ENCODE data around the gene IFT20. TPM values are rescaled to one million over a fixed set of nuclear protein-coding genes. Genes with fewer than 3 reads are reported as not detected.
A peak's percentile ranks its signal among the peaks of the same experiment; 100 is the strongest.

IFT20 gene
- total RNA-seq, 2 donors from 2014 or later: 45.2 to 55.0 TPM

- H3K27me3 ChIP-seq (replicated peaks; ENCODE audit: insufficient read depth): no peaks in the 10 kb centered on the region
- no peaks in the 10 kb centered on the region for H3K9me3 ChIP-seq
- H3K4me1 ChIP-seq (replicated peaks): no peaks in the 10 kb centered on the region
- WGBS: 93% methylated on average over 9 of the region's 9 CpGs
- H3K27ac ChIP-seq: no peak overlapping the region
- no peak for TF ChIP-seq POLR2AphosphoS5 (IDR thresholded peaks at IDR 0.05)
- no peak for TF ChIP-seq POLR2A (IDR thresholded peaks at IDR 0.05)
- TF ChIP-seq CTCF (IDR thresholded peaks at IDR 0.05): no peak
- DNase-seq (ENCODE audit: low spot score): no peak
- intact Hi-C loops (cut with DNase I): no loop called here
- H3K36me3 ChIP-seq: peaks cover 0 to 12% of the 10 kb centered on the region in 2 donors
- no peak overlapping the region for H3K4me3 ChIP-seq
These were observed 8.2 kb downstream of the IFT20 start for GRCh38 chr17:28327031-28327607.

- no peak overlapping the region for H3K4me3 ChIP-seq
- no peak overlapping the region for H3K27ac ChIP-seq
- 58% methylated on average over 7 of the region's 7 CpGs for WGBS
- peaks cover 0 to 7% of the 10 kb centered on the region in 2 donors for H3K36me3 ChIP-seq
- peak; percentile 50 for DNase-seq (ENCODE audit: low spot score)
- no peaks in the 10 kb centered on the region for H3K27me3 ChIP-seq (replicated peaks; ENCODE audit: insufficient read depth)
- H3K4me1 ChIP-seq (replicated peaks): no peaks in the 10 kb centered on the region
- H3K9me3 ChIP-seq: no peaks in the 10 kb centered on the region
- intact Hi-C loops (cut with DNase I): no loop called here
- TF ChIP-seq POLR2AphosphoS5 (IDR thresholded peaks at IDR 0.05) (peak; percentile 77), POLR2A (IDR thresholded peaks at IDR 0.05) (no peak)
These were observed 9.2 kb downstream of the IFT20 start for GRCh38 chr17:28326114-28326513.

- H3K36me3 ChIP-seq: peaks cover 0 to 7% of the 10 kb centered on the region in 2 donors
- H3K27me3 ChIP-seq (replicated peaks; ENCODE audit: insufficient read depth): no peaks in the 10 kb centered on the region
- 69% methylated on average over 5 of the region's 5 CpGs for WGBS
- intact Hi-C loops (cut with DNase I): no loop called here
- H3K27ac ChIP-seq: no peak overlapping the region
- H3K4me3 ChIP-seq: no peak overlapping the region
- no peak for DNase-seq (ENCODE audit: low spot score)
- no peaks in the 10 kb centered on the region for H3K4me1 ChIP-seq (replicated peaks)
- TF ChIP-seq CTCF (IDR thresholded peaks at IDR 0.05) (no peak), POLR2A (IDR thresholded peaks at IDR 0.05) (no peak), POLR2AphosphoS5 (IDR thresholded peaks at IDR 0.05) (no peak)
- no peaks in the 10 kb centered on the region for H3K9me3 ChIP-seq
These were observed 10.1 kb downstream of the IFT20 start for GRCh38 chr17:28325211-28325610.

GRCh38 chr17:28324781-28325180 lies 10.5 kb downstream of the IFT20 start:
- intact Hi-C loops (cut with DNase I): no loop called here
- H3K27me3 ChIP-seq (replicated peaks; ENCODE audit: insufficient read depth): no peaks in the 10 kb centered on the region
- H3K9me3 ChIP-seq: no peaks in the 10 kb centered on the region
- no peak overlapping the region for H3K4me3 ChIP-seq
- TF ChIP-seq POLR2AphosphoS5 (IDR thresholded peaks at IDR 0.05): no peak
- TF ChIP-seq POLR2A (IDR thresholded peaks at IDR 0.05): no peak
- no peak for TF ChIP-seq CTCF (IDR thresholded peaks at IDR 0.05)
- peaks cover 0 to 7% of the 10 kb centered on the region in 2 donors for H3K36me3 ChIP-seq
- H3K27ac ChIP-seq: no peak overlapping the region
- no peak for DNase-seq (ENCODE audit: low spot score)
- H3K4me1 ChIP-seq (replicated peaks): no peaks in the 10 kb centered on the region
- 93% methylated on average over 3 of the region's 3 CpGs for WGBS

GRCh38 chr17:28324267-28324745 lies 11.0 kb downstream of the IFT20 start:
- Histone ChIP-seq H3K27me3 (replicated peaks; ENCODE audit: insufficient read depth) (no peaks in the 10 kb centered on the region), H3K9me3 (no peaks in the 10 kb centered on the region), H3K4me1 (replicated peaks) (no peaks in the 10 kb centered on the region), H3K27ac (no peak overlapping the region), H3K4me3 (no peak overlapping the region), H3K36me3 (peaks cover 0 to 3% of the 10 kb centered on the region in 2 donors)
- TF ChIP-seq POLR2AphosphoS5 (IDR thresholded peaks at IDR 0.05) (no peak), POLR2A (IDR thresholded peaks at IDR 0.05) (no peak), CTCF (IDR thresholded peaks at IDR 0.05) (no peak)
- intact Hi-C loops (cut with DNase I): no loop called here
- WGBS: 77% methylated on average over 5 of the region's 5 CpGs
- DNase-seq (ENCODE audit: low spot score): no peak

Data from prostate gland (tissue), 2 donors.